Thymus (tissue), 11 donors: ENCODE measurements around the gene TANGO2. TPM values are rescaled to one million over a fixed set of nuclear protein-coding genes. Genes with fewer than 3 reads are reported as not detected.

ENCODE experiments used
- DNase-seq, 9 donors: peaks; one replicate each; pipeline ENCODE4 v3.0.0-alpha.2; 2013; ENCODE audit warnings: low spot score in 9 of 9, low read depth in 6 of 9, missing footprints in 1 of 9
- H3K27ac ChIP-seq, 2 donors: one replicate each; pipeline ENCODE4 v1.5.1; 2013; ENCODE audit warnings: control low read depth in 1 of 2, low read depth in 1 of 2, low read length in 1 of 2, mild to moderate bottlenecking in 1 of 2, moderate library complexity in 1 of 2
- H3K27me3 ChIP-seq, 2 donors: one replicate each; pipeline ENCODE4 v1.5.1; 2013; ENCODE audit warnings: low read length in 1 of 2; ENCODE audit not compliant: control insufficient read depth in 2 of 2, insufficient read depth in 1 of 2
- H3K36me3 ChIP-seq, 2 donors: one replicate each; pipeline ENCODE4 v1.5.1; 2013; ENCODE audit warnings: low read length in 1 of 2, mild to moderate bottlenecking in 1 of 2, moderate library complexity in 1 of 2; ENCODE audit not compliant: control insufficient read depth in 2 of 2, insufficient read depth in 2 of 2
- H3K4me1 ChIP-seq, 2 donors: one replicate each; pipeline ENCODE4 v1.5.1; 2013; ENCODE audit warnings: low read length in 2 of 2; ENCODE audit not compliant: control insufficient read depth in 2 of 2, insufficient read depth in 2 of 2
- H3K4me3 ChIP-seq, 2 donors: one replicate each; pipeline ENCODE4 v1.5.1; 2013; ENCODE audit warnings: low read length in 2 of 2, control low read depth in 1 of 2, mild to moderate bottlenecking in 1 of 2
- H3K9me3 ChIP-seq, 2 donors: one replicate each; pipeline ENCODE4 v1.5.1; 2013; ENCODE audit warnings: low read length in 1 of 2, mild to moderate bottlenecking in 1 of 2; ENCODE audit not compliant: control insufficient read depth in 2 of 2, insufficient read depth in 1 of 2
- WGBS: extraction: QIAGEN DNeasy Blood & Tissue Kit; methylation state at CpG from one replicate; pipeline ENCODE4 v1.1.7; 2013; 5-methylcytosine and 5-hydroxymethylcytosine counted together
- polyA plus RNA-seq: library from polyadenylated mRNA; stranded (reverse); fragments of 200-250 nt; gene quantifications from one replicate; pipeline ENCODE4 v1.2.3, GENCODE V29; 2013
- total RNA-seq: library from RNA; stranded (reverse); fragments of 120-200 nt; gene quantifications from one replicate; pipeline ENCODE4 v1.2.4, GENCODE V29; 2013
- donor health status: healthy.

The TANGO2 gene
- total and polyA plus RNA-seq, 2 donors, result 15.9 to 19.7 TPM

- H3K27ac ChIP-seq, result no peak overlapping the region
- no peak for DNase-seq
Measured at GRCh38 chr22:20001082-20001638, 19.8 kb upstream of the TANGO2 start.

GRCh38 chr22:20002128-20002527, 18.8 kb upstream of the TANGO2 start:
- Histone ChIP-seq H3K27ac (no peak overlapping the region), H3K4me1 (no peaks in the 10 kb centered on the region), H3K36me3 (no peaks in the 10 kb centered on the region), H3K27me3 (peaks cover 0 to 2% of the 10 kb centered on the region in 2 donors), H3K4me3 (no peak overlapping the region), H3K9me3 (no peaks in the 10 kb centered on the region)
- DNase-seq, result no peak
- WGBS, result 93% methylated on average over 9 of the region's 9 CpGs

More at GRCh38 chr22:20001082-20001638, 19.8 kb upstream of the TANGO2 start:
- no peaks in the 10 kb centered on the region for H3K36me3 ChIP-seq
- H3K27me3 ChIP-seq, result peaks cover 0 to 2% of the 10 kb centered on the region in 2 donors
- 44% methylated on average over 11 of the region's 11 CpGs for WGBS
- H3K4me1 ChIP-seq, result no peaks in the 10 kb centered on the region
- H3K4me3 ChIP-seq, result no peak overlapping the region
- H3K9me3 ChIP-seq, result no peaks in the 10 kb centered on the region

- DNase-seq, result no peak
- H3K9me3 ChIP-seq, result no peaks in the 10 kb centered on the region
- 96% methylated on average over 2 of the region's 2 CpGs for WGBS
- H3K27me3 ChIP-seq, result peaks cover 0 to 2% of the 10 kb centered on the region in 2 donors
- no peaks in the 10 kb centered on the region for H3K4me1 ChIP-seq
- no peak overlapping the region for H3K27ac ChIP-seq
- no peak overlapping the region for H3K4me3 ChIP-seq
- H3K36me3 ChIP-seq, result no peaks in the 10 kb centered on the region
Measured at GRCh38 chr22:20002636-20003035, 18.3 kb upstream of the TANGO2 start.

GRCh38 chr22:20003304-20003703, 17.6 kb upstream of the TANGO2 start:
- no peaks in the 10 kb centered on the region for H3K36me3 ChIP-seq
- peaks cover 0 to 2% of the 10 kb centered on the region in 2 donors for H3K27me3 ChIP-seq
- H3K4me1 ChIP-seq, result no peaks in the 10 kb centered on the region
- no peaks in the 10 kb centered on the region for H3K9me3 ChIP-seq
- DNase-seq, result no peak
- H3K27ac ChIP-seq, result no peak overlapping the region
- no peak overlapping the region for H3K4me3 ChIP-seq
- WGBS, result 99% methylated on average over 1 of the region's 1 CpG

GRCh38 chr22:20004464-20004863, 16.4 kb upstream of the TANGO2 start:
- Histone ChIP-seq H3K4me1 (no peaks in the 10 kb centered on the region), H3K9me3 (no peaks in the 10 kb centered on the region), H3K36me3 (no peaks in the 10 kb centered on the region), H3K27me3 (peaks cover 0 to 2% of the 10 kb centered on the region in 2 donors), H3K27ac (no peak overlapping the region), H3K4me3 (no peak overlapping the region)
- 99% methylated on average over 3 of the region's 3 CpGs for WGBS
- DNase-seq, result no peak

- no peaks in the 10 kb centered on the region for H3K9me3 ChIP-seq
- no peaks in the 10 kb centered on the region for H3K4me1 ChIP-seq
- H3K4me3 ChIP-seq, result no peak overlapping the region
- WGBS, result 97% methylated on average over 11 of the region's 11 CpGs
- H3K27ac ChIP-seq, result no peak overlapping the region
- H3K36me3 ChIP-seq, result no peaks in the 10 kb centered on the region
- DNase-seq, result no peak
- peaks cover 0 to 2% of the 10 kb centered on the region in 2 donors for H3K27me3 ChIP-seq
Measured at GRCh38 chr22:20008221-20008995, 12.5 kb upstream of the TANGO2 start.

- no peak for DNase-seq
- Histone ChIP-seq H3K9me3 (no peaks in the 10 kb centered on the region), H3K27me3 (peaks cover 0 to 7% of the 10 kb centered on the region in 2 donors), H3K27ac (no peak overlapping the region), H3K4me1 (no peaks in the 10 kb centered on the region), H3K36me3 (no peaks in the 10 kb centered on the region), H3K4me3 (no peak overlapping the region)
- 98% methylated on average over 9 of the region's 9 CpGs for WGBS
Measured at GRCh38 chr22:20009018-20009491, 11.9 kb upstream of the TANGO2 start.

- Histone ChIP-seq H3K4me3 (no peak overlapping the region), H3K27me3 (peaks cover 2 to 12% of the 10 kb centered on the region in 2 donors), H3K27ac (no peak overlapping the region), H3K4me1 (no peaks in the 10 kb centered on the region), H3K36me3 (no peaks in the 10 kb centered on the region), H3K9me3 (no peaks in the 10 kb centered on the region)
- no peak for DNase-seq
- WGBS, result 96% methylated on average over 8 of the region's 8 CpGs
Measured at GRCh38 chr22:20009582-20010306, 11.2 kb upstream of the TANGO2 start.
